DMS79 treated with DMSO at 0.1 percent for 48 hours (cell line): Measurements from ENCODE around the gene CISD1.
"Not testable (repeated sequence)": the region's sequence is repeated elsewhere in the genome, so short reads cannot be mapped to it uniquely, and the experiment has no call there.

Experiments used
- DNase-seq: peaks from one replicate; lab custom pipeline; 2025; lab: John Stamatoyannopoulos, UW

Gene CISD1

GRCh38 chr10:58268946-58269781 is at the start of gene CISD1:
TSS of gene CISD1 (plus strand) at chr10:58269162. CDS start at chr10:58269274, 112 bp downstream.
- DNase-seq: peak; percentile 73

- DNase-seq: no peak
Observed at GRCh38 chr10:58219875-58220274, 49.1 kb upstream of the CISD1 start.

- DNase-seq: no peak
Observed at GRCh38 chr10:58220769-58221451, 48.1 kb upstream of the CISD1 start.

GRCh38 chr10:58225654-58226053 is 43.3 kb upstream of the CISD1 start:
- no peak for DNase-seq

GRCh38 chr10:58229856-58230255 is 39.1 kb upstream of the CISD1 start:
- not testable (repeated sequence) for DNase-seq

- DNase-seq: no peak
Observed at GRCh38 chr10:58237014-58237834, 31.7 kb upstream of the CISD1 start.

- no peak for DNase-seq
Observed at GRCh38 chr10:58239561-58240169, 29.3 kb upstream of the CISD1 start.

- DNase-seq: no peak
Observed at GRCh38 chr10:58240531-58240930, 28.4 kb upstream of the CISD1 start.

GRCh38 chr10:58241346-58241745 is 27.6 kb upstream of the CISD1 start:
- DNase-seq: no peak

- DNase-seq: no peak
Observed at GRCh38 chr10:58243269-58243668, 25.7 kb upstream of the CISD1 start.

- DNase-seq: not testable (repeated sequence)
Observed at GRCh38 chr10:58243801-58244200, 25.2 kb upstream of the CISD1 start.

- DNase-seq: not testable (repeated sequence)
Observed at GRCh38 chr10:58244242-58244641, 24.7 kb upstream of the CISD1 start.

- not testable (repeated sequence) for DNase-seq
Observed at GRCh38 chr10:58244666-58245065, 24.3 kb upstream of the CISD1 start.

- no peak for DNase-seq
Observed at GRCh38 chr10:58253184-58253583, 15.8 kb upstream of the CISD1 start.

- DNase-seq: no peak
Observed at GRCh38 chr10:58254644-58255043, 14.3 kb upstream of the CISD1 start.

- DNase-seq: not testable (repeated sequence)
Observed at GRCh38 chr10:58256013-58256780, 12.8 kb upstream of the CISD1 start.

- no peak for DNase-seq
Observed at GRCh38 chr10:58258977-58259692, 9.8 kb upstream of the CISD1 start.

GRCh38 chr10:58260334-58260733 is 8.6 kb upstream of the CISD1 start:
- no peak for DNase-seq

- no peak for DNase-seq
Observed at GRCh38 chr10:58262766-58263165, 6.2 kb upstream of the CISD1 start.

GRCh38 chr10:58264780-58265179 is 4.2 kb upstream of the CISD1 start:
- DNase-seq: no peak

- DNase-seq: no peak
Observed at GRCh38 chr10:58265249-58265648, 3.7 kb upstream of the CISD1 start.
